ENCODE measurements around the gene TMEM208. TPM values are rescaled to one million over a fixed set of nuclear protein-coding genes. Genes with fewer than 3 reads are reported as not detected.

Gene TMEM208
- total RNA-seq, 1 donor from 2014 or later: 12.5 TPM

DNA sequence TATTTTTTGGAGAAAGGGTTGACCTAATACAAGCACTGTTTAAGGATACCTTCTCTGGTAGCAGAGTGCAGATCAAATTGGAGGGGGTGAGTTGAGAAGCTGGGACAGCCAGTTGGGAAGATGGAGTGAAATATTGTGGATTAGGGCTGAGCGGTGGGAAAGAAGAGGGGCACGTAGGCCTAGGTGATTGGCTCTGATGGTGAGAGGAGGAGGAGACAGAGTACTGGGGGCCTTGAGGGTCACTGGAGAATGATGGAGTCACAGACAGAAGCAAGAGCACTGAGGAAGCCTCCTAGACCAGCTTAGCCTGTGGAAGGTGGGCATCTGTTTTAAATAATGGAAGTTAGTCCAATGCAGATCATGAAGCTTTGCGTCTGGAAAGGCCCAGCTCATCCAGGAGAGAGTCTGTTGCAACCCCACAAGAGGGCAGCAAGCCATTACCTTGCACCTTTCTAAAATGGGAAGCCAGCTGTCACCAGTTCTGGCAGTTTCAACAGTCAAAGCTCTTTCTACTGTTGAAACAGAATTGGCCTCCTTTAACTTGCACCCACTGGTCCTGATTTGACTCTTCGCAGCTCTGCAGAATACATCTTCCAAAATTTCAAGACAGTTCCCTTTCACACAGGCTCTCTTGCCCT, 33.6 kb downstream of the TMEM208 start:
- DNase-seq (ENCODE audit: missing footprints) (no peak), ATAC-seq (peak; percentile 62)
- intact Hi-C loops (cut with DNase I): loop anchor here (1.0 to 5.0 kb wide), 2 partner anchors 137 to 156 kb away; partner anchors contain the start of gene ZDHHC1

DNA sequence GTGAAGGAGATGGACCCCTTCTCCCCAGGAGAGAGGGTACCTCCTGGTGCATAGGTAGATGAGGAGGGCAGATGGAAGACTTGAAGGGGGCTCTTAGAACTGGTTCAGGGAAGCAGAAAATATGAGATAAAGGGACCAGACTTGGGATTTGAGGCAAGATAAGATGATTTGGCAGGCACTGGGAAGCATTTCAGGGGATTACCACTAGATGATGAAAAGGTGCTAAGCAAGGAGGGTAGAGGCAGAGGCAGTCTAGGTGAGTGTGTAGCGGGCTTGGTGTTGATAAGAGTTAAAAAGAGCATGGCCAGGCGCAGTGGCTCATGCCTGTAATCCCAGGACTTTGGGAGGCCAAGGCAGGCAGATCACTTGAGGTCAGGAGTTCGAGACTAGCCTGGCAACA, 36.3 kb downstream of the TMEM208 start:
- intact Hi-C loops (cut with DNase I): loop anchor here (5.0 kb wide), 1 partner anchor 134 kb away; no protein-coding TSS in a partner anchor
- no peak for DNase-seq (ENCODE audit: missing footprints)
- no peak for ATAC-seq

DNA sequence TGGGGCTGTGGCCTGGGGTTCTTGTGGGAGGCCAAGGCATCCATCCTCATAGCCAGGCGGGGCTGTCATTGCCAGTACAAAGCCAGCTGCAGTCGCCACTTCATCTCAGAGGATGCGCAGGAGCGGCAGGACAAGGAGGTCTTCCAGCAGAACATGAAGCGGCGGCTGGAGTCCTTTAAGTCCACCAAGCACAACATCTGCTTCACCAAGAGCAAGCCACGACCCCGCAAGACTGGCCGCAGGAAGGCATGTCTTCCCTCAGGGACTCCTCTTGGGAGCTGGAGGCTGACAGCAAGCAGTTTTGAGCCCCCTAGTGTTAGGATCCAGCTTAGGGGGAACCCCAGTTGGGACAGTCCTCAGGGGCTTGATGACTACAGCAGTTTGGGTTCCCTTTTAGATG, 37.3 kb downstream of the TMEM208 start:
- DNase-seq (ENCODE audit: missing footprints): no peak
- ATAC-seq: no peak
- intact Hi-C loops (cut with DNase I): loop anchor here (5.0 kb wide), 1 partner anchor 133 kb away; no protein-coding TSS in a partner anchor

DNA sequence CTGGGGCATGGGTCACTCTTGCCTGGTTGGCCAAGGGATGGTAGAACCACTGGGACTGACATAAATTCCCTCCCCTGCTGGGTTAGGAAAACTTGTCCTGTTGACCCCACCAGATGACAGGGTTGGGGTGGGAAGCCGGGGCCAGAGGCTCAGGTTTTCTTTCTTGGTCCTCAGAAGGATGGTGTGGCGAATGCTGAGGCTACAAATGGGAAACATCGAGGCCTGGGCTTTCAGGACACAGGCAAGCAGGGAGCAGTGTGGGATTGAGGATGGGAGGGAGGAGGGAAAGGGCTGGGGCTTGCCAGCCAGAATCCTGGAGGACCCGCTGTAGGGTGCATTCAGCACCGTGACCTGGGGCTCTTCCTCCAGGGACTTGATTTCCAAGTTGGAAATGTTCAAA, 37.9 kb downstream of the TMEM208 start:
- intact Hi-C loops (cut with DNase I): loop anchor here (5.0 kb wide), 1 partner anchor 132 kb away; no protein-coding TSS in a partner anchor
- ATAC-seq (no peak), DNase-seq (ENCODE audit: missing footprints) (no peak)

DNA sequence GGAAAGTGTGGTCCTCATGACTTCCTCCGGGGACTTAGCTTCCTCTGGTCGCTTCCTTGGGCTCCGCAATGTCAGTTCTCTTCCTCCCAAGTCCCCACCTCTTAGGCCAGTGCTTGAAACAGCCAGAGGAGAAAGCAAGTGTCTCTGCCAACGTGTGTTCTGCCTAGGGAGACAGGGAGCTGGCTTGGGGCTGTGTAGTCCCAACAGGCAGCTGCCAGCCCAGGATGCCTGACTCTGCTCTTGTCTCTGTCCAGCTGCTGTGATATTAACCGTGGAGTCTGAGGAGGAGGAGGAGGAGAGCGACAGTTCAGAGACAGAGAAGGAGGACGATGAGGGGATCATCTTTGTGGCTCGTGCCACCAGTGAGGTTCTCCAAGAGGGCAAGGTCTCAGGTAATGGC, 38.9 kb downstream of the TMEM208 start:
- DNase-seq (ENCODE audit: missing footprints) (no peak), ATAC-seq (no peak)
- intact Hi-C loops (cut with DNase I): no loop called here

- DNase-seq (ENCODE audit: missing footprints) (peak; percentile 71), ATAC-seq (peak; percentile 75)
- intact Hi-C loops (cut with DNase I): no loop called here
Measured at GRCh38 chr16:67268136-67268579, 41.2 kb downstream of the TMEM208 start.

GRCh38 chr16:67269766-67270165, 42.8 kb downstream of the TMEM208 start:
- no peak for ATAC-seq
- intact Hi-C loops (cut with DNase I): no loop called here
- DNase-seq (ENCODE audit: missing footprints): peak; percentile 51

- no peak for DNase-seq (ENCODE audit: missing footprints)
- intact Hi-C loops (cut with DNase I): no loop called here
- ATAC-seq: no peak
Measured at GRCh38 chr16:67270931-67271338, 44.0 kb downstream of the TMEM208 start.

DNA sequence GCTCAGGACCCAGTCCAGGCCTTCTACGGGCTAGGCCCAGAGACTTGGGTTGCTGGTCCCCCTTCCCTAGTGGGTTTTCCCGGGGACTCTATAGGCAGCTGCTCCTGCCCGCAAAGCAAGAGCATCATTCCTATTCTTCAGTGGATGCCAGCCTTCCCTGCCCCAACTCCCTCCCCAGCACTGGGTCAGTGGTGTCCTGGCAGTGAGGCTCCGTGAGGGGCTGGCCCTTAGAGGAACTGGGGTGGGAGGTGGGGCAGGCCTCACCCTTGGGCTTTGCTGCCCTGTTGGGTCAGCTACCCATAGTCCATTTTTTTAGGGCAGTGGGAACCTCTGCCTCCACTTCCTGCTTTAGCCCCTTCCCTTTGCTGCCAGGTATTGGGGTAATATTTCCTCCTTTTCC, 44.5 kb downstream of the TMEM208 start:
- intact Hi-C loops (cut with DNase I): no loop called here
- DNase-seq (ENCODE audit: missing footprints): no peak
- no peak for ATAC-seq

- no peak for DNase-seq (ENCODE audit: missing footprints)
- intact Hi-C loops (cut with DNase I): no loop called here
- ATAC-seq: no peak
Measured at GRCh38 chr16:67275321-67275720, 48.4 kb downstream of the TMEM208 start.

DNA sequence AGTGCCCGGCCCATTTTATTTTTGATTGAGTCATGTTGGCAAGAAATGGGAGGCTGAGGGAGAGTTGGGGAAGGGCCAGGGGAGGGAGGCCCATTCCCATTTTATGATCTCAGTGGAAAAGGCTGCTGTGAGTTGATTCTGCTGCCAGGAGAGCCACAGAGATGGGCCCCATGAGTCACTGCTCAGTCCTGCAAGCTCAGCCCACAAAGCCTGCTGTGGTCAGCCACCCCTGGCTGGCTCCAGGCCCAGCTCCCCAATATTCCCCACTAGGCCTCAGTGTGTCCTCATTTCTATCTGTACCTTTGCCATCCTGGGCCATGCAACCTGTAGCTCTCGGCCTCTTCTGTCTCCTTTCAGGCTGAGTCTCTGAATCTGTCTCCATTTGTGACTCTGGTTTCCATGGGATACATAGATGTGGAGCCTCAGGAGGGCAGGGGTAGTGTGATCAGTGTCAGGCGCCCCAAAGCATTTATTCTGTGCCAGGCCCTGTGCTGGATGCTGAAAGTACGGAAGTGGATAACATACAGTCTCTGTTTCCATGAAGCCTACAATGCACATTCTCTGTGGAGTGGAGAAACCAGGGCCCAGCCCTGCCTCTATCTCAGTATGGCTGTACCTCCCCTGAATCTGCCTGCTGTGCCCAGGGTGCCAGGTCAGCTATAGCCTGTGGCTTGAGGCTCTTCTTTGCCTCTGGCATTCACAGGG, 50.5 kb downstream of the TMEM208 start:
- intact Hi-C loops (cut with DNase I): no loop called here
- DNase-seq (ENCODE audit: missing footprints): no peak
- ATAC-seq: no peak

DNA sequence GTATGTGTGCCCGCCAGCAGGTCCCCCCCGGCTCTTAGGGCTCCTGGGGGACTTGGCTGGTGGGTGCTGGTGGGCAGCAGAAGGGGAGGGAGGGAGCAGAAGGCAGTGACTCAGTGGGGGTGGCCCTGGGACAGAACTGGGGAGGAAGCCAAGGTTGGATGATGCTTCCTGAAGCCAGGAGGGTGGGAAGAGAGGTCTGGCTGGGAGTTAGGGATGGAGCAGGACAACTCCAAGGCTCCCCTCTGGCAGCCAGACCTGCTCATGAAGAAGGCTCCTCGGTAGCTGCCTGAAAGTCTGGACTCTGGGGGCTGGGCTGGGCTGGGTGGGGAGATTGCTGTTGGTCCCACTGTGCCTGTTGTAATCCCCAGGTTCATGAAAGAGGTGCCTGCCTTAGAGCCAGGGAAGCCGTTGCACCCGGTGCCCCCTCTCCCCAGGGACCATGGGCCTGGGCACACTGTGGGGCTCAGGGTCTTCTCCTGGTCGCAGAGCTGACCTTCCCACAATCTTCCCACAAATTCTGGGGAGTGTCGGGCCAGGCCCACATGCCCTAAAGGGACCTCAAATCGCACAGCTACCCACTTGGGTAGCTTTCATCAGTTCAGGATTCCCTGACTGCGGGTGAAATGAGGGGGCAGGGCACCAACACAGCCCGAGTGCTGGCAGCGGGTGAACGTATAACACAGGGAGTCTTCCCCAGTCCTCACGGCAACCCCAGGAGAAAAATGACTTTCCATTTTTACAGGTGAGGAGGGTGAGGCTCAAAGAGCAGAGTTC, 51.3 kb downstream of the TMEM208 start:
- DNase-seq (ENCODE audit: missing footprints) (no peak), ATAC-seq (no peak)

More for the DNA sequence above, 51.3 kb downstream of the TMEM208 start:
- intact Hi-C loops (cut with DNase I): no loop called here

Small RNA genes lying within 50 kb of the gene (microRNA-seq; reads per million reads assigned to microRNA genes)
- gene MIR328: 117 reads per million, percentile 54 among the genes with 10 or more reads in this experiment

Other genes starting within 250 kb of the TMEM208 start
- gene CES4A, start 238.5 kb upstream of the TMEM208 start, total RNA-seq: 4.6 TPM
- gene CBFB, start 198.0 kb upstream of the TMEM208 start, total RNA-seq: 22.0 TPM
- gene PHAF1, start 117.2 kb upstream of the TMEM208 start, total RNA-seq: 10.8 TPM
- 9.3 TPM for gene B3GNT9, start 76.1 kb upstream of the TMEM208 start, total RNA-seq
- gene TRADD, start 67.2 kb upstream of the TMEM208 start, total RNA-seq: 8.2 TPM
- 10.8 TPM for gene FBXL8, start 67.2 kb upstream of the TMEM208 start, total RNA-seq
- 49.9 TPM for gene HSF4, start 62.4 kb upstream of the TMEM208 start, total RNA-seq
- 109 TPM for gene NOL3, start 56.6 kb upstream of the TMEM208 start, total RNA-seq
- gene MATCAP1, start 43.2 kb upstream of the TMEM208 start, total RNA-seq: 9.8 TPM
- 4.1 TPM for gene EXOC3L1, start 37.0 kb upstream of the TMEM208 start, total RNA-seq
- 36.9 TPM for gene E2F4, start 35.0 kb upstream of the TMEM208 start, total RNA-seq
- 0.89 TPM for gene ELMO3, start 28.0 kb upstream of the TMEM208 start, total RNA-seq
- 15.3 TPM for gene FHOD1, start 20.4 kb downstream of the TMEM208 start, total RNA-seq
- 0.84 TPM for gene SLC9A5, start 21.8 kb downstream of the TMEM208 start, total RNA-seq
- 1.1 TPM for gene PLEKHG4, start 52.4 kb downstream of the TMEM208 start, total RNA-seq
- not detected for gene KCTD19, start 99.6 kb downstream of the TMEM208 start, total RNA-seq
- not detected for gene LRRC36, start 99.7 kb downstream of the TMEM208 start, total RNA-seq
- gene TPPP3, start 166.4 kb downstream of the TMEM208 start, total RNA-seq: 9.5 TPM
- gene ZDHHC1, start 189.3 kb downstream of the TMEM208 start, total RNA-seq: 2.9 TPM
- gene HSD11B2, start 204.0 kb downstream of the TMEM208 start, total RNA-seq: 0.81 TPM

Data from Right ventricle myocardium inferior (tissue), 1 donor.